ENCODE data around the gene ZNF23. TPM values are rescaled to one million over a fixed set of nuclear protein-coding genes. Genes with fewer than 3 reads are reported as not detected.

Gene ZNF23
- total and polyA plus RNA-seq, 2 experiments from 2014 or later: 12.1 to 15.3 TPM

- peaks cover 23% of the 10 kb centered on the region for H3K36me3 ChIP-seq (ENCODE audit: low read depth)
- no peak overlapping the region for H2AFZ ChIP-seq
- no peak for DNase-seq
- H3K4me3 ChIP-seq: no peak overlapping the region
- H4K20me1 ChIP-seq (ENCODE audit: insufficient read depth): no peaks in the 10 kb centered on the region
- no peak overlapping the region for H3K9ac ChIP-seq
- TF ChIP-seq EZH2phosphoT487 (IDR thresholded peaks at IDR 0.05; ENCODE audit: insufficient read depth, low read depth): no peak
- TF ChIP-seq EZH2 (IDR thresholded peaks at IDR 0.05; ENCODE audit: insufficient read depth, poor library complexity, severe bottlenecking): no peak
- H3K9me2 ChIP-seq (ENCODE audit: insufficient read depth): no peaks in the 10 kb centered on the region
- H3K27me3 ChIP-seq (replicated peaks; ENCODE audit: insufficient read depth): no peaks in the 10 kb centered on the region
- no peaks in the 10 kb centered on the region for H3K79me2 ChIP-seq (ENCODE audit: insufficient read depth)
- in situ Hi-C loops (cut with MboI): no loop called here
- H3F3A ChIP-seq (ENCODE audit: insufficient read depth): 0 out of 2 replicates have a peak, but pooled peaks cover 3% of the 10 kb centered on the region
- H3K4me1 ChIP-seq (ENCODE audit: insufficient read depth): no peaks in the 10 kb centered on the region
- WGBS, 2 experiments (ENCODE audit: low coverage in 1 of 2, low lambda C conversion rate in 2 of 2, missing lambda C conversion rate in 2 of 2): 95 to 97% methylated on average over 6 of the region's 6 CpGs
- no peak overlapping the region for H3K4me2 ChIP-seq (ENCODE audit: unreplicated experiment)
- H3K27ac ChIP-seq: no peak overlapping the region
- H3K9me3 ChIP-seq (ENCODE audit: low read depth): peaks cover 7% of the 10 kb centered on the region
Measured at GRCh38 chr16:71443714-71444113, 18.3 kb downstream of the ZNF23 start.

- Histone ChIP-seq H3K79me2 (ENCODE audit: insufficient read depth) (no peaks in the 10 kb centered on the region), H3K27ac (no peak within 1 kb of the TSS), H3K9me2 (ENCODE audit: insufficient read depth) (no peaks in the 10 kb centered on the region), H2AFZ (no peak within 1 kb of the TSS), H3K36me3 (ENCODE audit: low read depth) (peaks cover 6% of the 10 kb centered on the region), H3K27me3 (replicated peaks; ENCODE audit: insufficient read depth) (no peaks in the 10 kb centered on the region), H3K4me2 (ENCODE audit: unreplicated experiment) (no peak within 1 kb of the TSS), H3K4me3 (no peak within 1 kb of the TSS), H3K9ac (no peak within 1 kb of the TSS), H3F3A (ENCODE audit: insufficient read depth) (no peaks in the 10 kb centered on the region), H4K20me1 (ENCODE audit: insufficient read depth) (no peaks in the 10 kb centered on the region), H3K4me1 (ENCODE audit: insufficient read depth) (no peaks in the 10 kb centered on the region), H3K9me3 (ENCODE audit: low read depth) (no peaks in the 10 kb centered on the region)
- in situ Hi-C loops (cut with MboI): no loop called here
- TF ChIP-seq EZH2 (IDR thresholded peaks at IDR 0.05; ENCODE audit: insufficient read depth, poor library complexity, severe bottlenecking) (no peak), EZH2phosphoT487 (IDR thresholded peaks at IDR 0.05; ENCODE audit: insufficient read depth, low read depth) (no peak)
- DNase-seq: no peak
- WGBS, 2 experiments (ENCODE audit: low coverage in 1 of 2, low lambda C conversion rate in 2 of 2, missing lambda C conversion rate in 2 of 2): 81 to 88% methylated on average over 13 of the region's 13 CpGs
Measured at GRCh38 chr16:71442051-71442440, 20.0 kb downstream of the ZNF23 start, which contains the start of gene TLE7. TLE7 (minus strand) TSS chr16:71442054; CDS start chr16:71433324, 8,730 bp downstream.

- H3K36me3 ChIP-seq (ENCODE audit: low read depth): peaks cover under 1% of the 10 kb centered on the region; the same call in 1 of the 2 replicates
- no peak overlapping the region for H2AFZ ChIP-seq
- TF ChIP-seq EZH2 (IDR thresholded peaks at IDR 0.05; ENCODE audit: insufficient read depth, poor library complexity, severe bottlenecking) (no peak), EZH2phosphoT487 (IDR thresholded peaks at IDR 0.05; ENCODE audit: insufficient read depth, low read depth) (no peak)
- DNase-seq: no peak
- no peak overlapping the region for H3K4me3 ChIP-seq
- H3K9me2 ChIP-seq (ENCODE audit: insufficient read depth): no peaks in the 10 kb centered on the region
- in situ Hi-C loops (cut with MboI): no loop called here
- no peak overlapping the region for H3K27ac ChIP-seq
- no peaks in the 10 kb centered on the region for H3F3A ChIP-seq (ENCODE audit: insufficient read depth)
- no peaks in the 10 kb centered on the region for H3K9me3 ChIP-seq (ENCODE audit: low read depth)
- no peaks in the 10 kb centered on the region for H3K79me2 ChIP-seq (ENCODE audit: insufficient read depth)
- H3K4me1 ChIP-seq (ENCODE audit: insufficient read depth): no peaks in the 10 kb centered on the region
- H3K9ac ChIP-seq: no peak overlapping the region
- no peak overlapping the region for H3K4me2 ChIP-seq (ENCODE audit: unreplicated experiment)
- no peaks in the 10 kb centered on the region for H3K27me3 ChIP-seq (replicated peaks; ENCODE audit: insufficient read depth)
- 64 to 66% methylated on average over 59 to 67 of the region's 71 CpGs for whole genome bisulfite sequencing, 2 experiments (ENCODE audit: low coverage in 1 of 2, low lambda C conversion rate in 2 of 2, missing lambda C conversion rate in 2 of 2)
- H4K20me1 ChIP-seq (ENCODE audit: insufficient read depth): no peaks in the 10 kb centered on the region
Measured at GRCh38 chr16:71441348-71442050, 20.5 kb downstream of the ZNF23 start.

- in situ Hi-C loops (cut with MboI): no loop called here
- 64 to 71% methylated on average over 25 of the region's 25 CpGs for WGBS, 2 experiments (ENCODE audit: low coverage in 1 of 2, low lambda C conversion rate in 2 of 2, missing lambda C conversion rate in 2 of 2)
Measured at GRCh38 chr16:71440669-71441347, 21.2 kb downstream of the ZNF23 start.

More at GRCh38 chr16:71440669-71441347, 21.2 kb downstream of the ZNF23 start:
- Histone ChIP-seq H3K4me2 (ENCODE audit: unreplicated experiment) (no peak overlapping the region), H3K27me3 (replicated peaks; ENCODE audit: insufficient read depth) (no peaks in the 10 kb centered on the region), H3F3A (ENCODE audit: insufficient read depth) (no peaks in the 10 kb centered on the region), H4K20me1 (ENCODE audit: insufficient read depth) (no peaks in the 10 kb centered on the region), H3K4me3 (no peak overlapping the region), H3K4me1 (ENCODE audit: insufficient read depth) (no peaks in the 10 kb centered on the region), H3K79me2 (ENCODE audit: insufficient read depth) (no peaks in the 10 kb centered on the region), H2AFZ (no peak overlapping the region), H3K27ac (no peak overlapping the region), H3K9ac (no peak overlapping the region), H3K9me2 (ENCODE audit: insufficient read depth) (no peaks in the 10 kb centered on the region), H3K36me3 (ENCODE audit: low read depth) (no peaks in the 10 kb centered on the region), H3K9me3 (ENCODE audit: low read depth) (no peaks in the 10 kb centered on the region)
- TF ChIP-seq EZH2phosphoT487 (IDR thresholded peaks at IDR 0.05; ENCODE audit: insufficient read depth, low read depth): no peak
- no peak for TF ChIP-seq EZH2 (IDR thresholded peaks at IDR 0.05; ENCODE audit: insufficient read depth, poor library complexity, severe bottlenecking)
- DNase-seq: no peak
